MM.1S (cell line): ENCODE measurements around the gene CBL.
A peak's percentile ranks its signal among the peaks of the same experiment; 100 is the strongest.

Experiments
- DNase-seq: peaks from one replicate; pipeline ENCODE4 v3.0.0-alpha.2; 2015
- H2AFZ ChIP-seq: fragments of 300-600 bp; sonication (generic); 2 replicates; pipeline ENCODE4 v1.6.0; 2016; ENCODE audit warnings: antibody characterized with exemption, low read length
- H3F3A ChIP-seq: fragments of 300-600 bp; sonication (generic); 2 replicates; pipeline ENCODE4 v1.6.1; 2016; ENCODE audit warnings: mild to moderate bottlenecking, antibody characterized with exemption, low read length, moderate library complexity, mixed read lengths; ENCODE audit not compliant: insufficient read depth
- H3K27ac ChIP-seq: fragments of 300-600 bp; sonication (generic); 2 replicates; pipeline ENCODE4 v1.5.1; 2016; ENCODE audit warnings: mild to moderate bottlenecking, low read length
- H3K27me3 ChIP-seq: fragments of 300-600 bp; sonication (generic); replicated peaks from 2 replicates; pipeline ENCODE4 v1.6.0; 2016; ENCODE audit warnings: low read length; ENCODE audit not compliant: insufficient read depth
- H3K36me3 ChIP-seq: fragments of 300-600 bp; sonication (generic); replicated peaks from 2 replicates; pipeline ENCODE4 v1.6.1; 2016; ENCODE audit warnings: mild to moderate bottlenecking, low read length, mixed read lengths; ENCODE audit not compliant: insufficient read depth
- H3K4me1 ChIP-seq: fragments of 300-600 bp; sonication (generic); 2 replicates; pipeline ENCODE4 v1.6.1; 2016; ENCODE audit warnings: low read length, mixed read lengths
- H3K4me2 ChIP-seq: fragments of 300-600 bp; sonication (generic); 2 replicates; pipeline ENCODE4 v1.6.0; 2016; ENCODE audit warnings: low read depth, low read length
- H3K4me3 ChIP-seq: fragments of 300-600 bp; sonication (generic); 2 replicates; pipeline ENCODE4 v1.5.1; 2016; ENCODE audit warnings: low read length, mixed read lengths
- H3K79me2 ChIP-seq: fragments of 300-600 bp; sonication (generic); 2 replicates; pipeline ENCODE4 v1.6.1; 2016; ENCODE audit warnings: mixed run types, low read length, mixed read lengths
- H3K9ac ChIP-seq: fragments of 300-600 bp; sonication (generic); 2 replicates; pipeline ENCODE4 v1.6.1; 2016; ENCODE audit warnings: low read length, mixed read lengths
- H3K9me2 ChIP-seq: fragments of 300-600 bp; sonication (generic); replicated peaks from 2 replicates; pipeline ENCODE4 v1.6.1; 2016; ENCODE audit warnings: mild to moderate bottlenecking, low read length, mixed read lengths; ENCODE audit not compliant: insufficient read depth
- H3K9me3 ChIP-seq: fragments of 300-600 bp; sonication (generic); replicated peaks from 2 replicates; pipeline ENCODE4 v1.6.1; 2016; ENCODE audit warnings: mild to moderate bottlenecking, low read length, mixed read lengths; ENCODE audit not compliant: insufficient read depth
- H4K20me1 ChIP-seq: fragments of 300-600 bp; sonication (generic); 2 replicates; pipeline ENCODE4 v1.6.1; 2016; ENCODE audit warnings: mild to moderate bottlenecking, low read length, moderate library complexity, mixed read lengths; ENCODE audit not compliant: insufficient read depth
- EZH2 ChIP-seq: fragments of 300-600 bp; sonication (generic); optimal IDR thresholded peaks from 2 replicates; pipeline ENCODE3; 2017; ENCODE audit warnings: low read depth, mild to moderate bottlenecking, antibody characterized with exemption, low read length, mixed read lengths
- EZH2phosphoT487 ChIP-seq: fragments of 300-600 bp; sonication (generic); IDR thresholded peaks from 2 replicates; pipeline ENCODE4 v1.6.1; 2018; ENCODE audit warnings: antibody characterized with exemption, low read length
- TF ChIP-seq, protein P1 (sequence below): fragments of 300-600 bp; sonication (generic); IDR thresholded peaks from 2 replicates; pipeline ENCODE4 v1.5.1; 2016; ENCODE audit warnings: antibody characterized with exemption, low read length, mixed read lengths

The CBL gene

DNA sequence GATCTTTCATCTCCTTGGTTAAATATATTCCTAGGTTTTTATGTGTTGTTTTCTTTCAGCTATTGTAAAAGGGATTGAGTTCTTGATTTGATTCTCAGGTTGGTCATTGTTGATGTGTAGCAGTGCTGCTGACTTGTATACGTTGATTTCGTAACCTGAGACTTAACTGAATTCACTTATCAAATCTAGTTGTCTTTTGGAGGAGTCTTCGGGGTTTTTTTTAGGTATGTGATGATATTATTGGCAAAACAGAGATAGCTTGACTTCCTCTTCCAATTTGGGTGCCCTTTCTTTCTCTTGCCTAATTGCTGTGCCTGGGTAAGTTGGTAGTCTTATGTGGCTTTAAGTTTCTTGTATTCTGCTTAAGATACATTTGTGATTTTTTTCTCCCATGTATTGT lies 52.8 kb downstream of the CBL start:
- Histone ChIP-seq H2AFZ (no peak overlapping the region), H3F3A (peaks cover 15% of the 10 kb centered on the region), H3K36me3 (no peaks in the 10 kb centered on the region), H3K4me1 (peaks cover 39% of the 10 kb centered on the region), H3K79me2 (peaks cover 75% of the 10 kb centered on the region), H4K20me1 (no peaks in the 10 kb centered on the region), H3K27me3 (no peaks in the 10 kb centered on the region), H3K9me3 (no peaks in the 10 kb centered on the region), H3K9me2 (no peaks in the 10 kb centered on the region), H3K4me2 (0 out of 2 replicates have a peak overlapping the region, but pooled peaks have one; percentile 8), H3K4me3 (no peak overlapping the region), H3K9ac (no peak overlapping the region), H3K27ac (no peak overlapping the region)
- no peak for DNase-seq
- TF ChIP-seq EZH2phosphoT487 (no peak), EZH2 (no peak)
- TF ChIP-seq, protein P1, sequence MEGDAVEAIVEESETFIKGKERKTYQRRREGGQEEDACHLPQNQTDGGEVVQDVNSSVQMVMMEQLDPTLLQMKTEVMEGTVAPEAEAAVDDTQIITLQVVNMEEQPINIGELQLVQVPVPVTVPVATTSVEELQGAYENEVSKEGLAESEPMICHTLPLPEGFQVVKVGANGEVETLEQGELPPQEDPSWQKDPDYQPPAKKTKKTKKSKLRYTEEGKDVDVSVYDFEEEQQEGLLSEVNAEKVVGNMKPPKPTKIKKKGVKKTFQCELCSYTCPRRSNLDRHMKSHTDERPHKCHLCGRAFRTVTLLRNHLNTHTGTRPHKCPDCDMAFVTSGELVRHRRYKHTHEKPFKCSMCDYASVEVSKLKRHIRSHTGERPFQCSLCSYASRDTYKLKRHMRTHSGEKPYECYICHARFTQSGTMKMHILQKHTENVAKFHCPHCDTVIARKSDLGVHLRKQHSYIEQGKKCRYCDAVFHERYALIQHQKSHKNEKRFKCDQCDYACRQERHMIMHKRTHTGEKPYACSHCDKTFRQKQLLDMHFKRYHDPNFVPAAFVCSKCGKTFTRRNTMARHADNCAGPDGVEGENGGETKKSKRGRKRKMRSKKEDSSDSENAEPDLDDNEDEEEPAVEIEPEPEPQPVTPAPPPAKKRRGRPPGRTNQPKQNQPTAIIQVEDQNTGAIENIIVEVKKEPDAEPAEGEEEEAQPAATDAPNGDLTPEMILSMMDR, result no peak

DNA sequence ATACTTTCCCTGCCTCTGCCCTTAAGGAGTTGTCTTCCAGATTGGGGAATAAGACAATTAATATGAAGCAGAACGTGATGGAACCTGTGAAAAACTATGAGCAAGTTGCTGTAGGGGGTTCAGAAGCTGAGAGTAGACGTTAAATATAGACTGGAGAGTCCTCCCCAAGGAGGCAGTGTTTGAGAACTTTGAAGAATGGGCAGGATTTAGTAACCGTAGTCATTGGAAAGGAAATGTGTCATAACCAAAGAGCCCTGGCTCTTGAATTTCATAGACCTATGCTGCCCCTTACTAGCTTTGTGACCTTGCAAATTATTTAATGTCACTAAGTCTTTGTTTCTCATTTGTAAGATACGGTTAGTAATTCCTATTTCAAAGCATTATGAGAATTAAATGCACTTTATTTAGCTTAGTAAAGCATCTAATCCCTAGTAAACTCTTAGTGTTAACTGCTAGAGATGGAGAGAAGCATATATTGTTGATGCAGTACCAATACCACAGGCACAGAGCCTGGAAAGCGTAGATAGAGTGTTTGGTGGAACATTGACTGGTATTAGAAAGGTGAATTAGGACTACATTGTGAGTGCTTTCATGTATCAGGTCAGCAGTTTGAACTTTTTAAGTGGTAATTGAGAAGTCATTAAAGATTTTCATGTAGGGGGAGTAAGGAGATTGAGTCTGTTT lies 56.7 kb downstream of the CBL start:
- Histone ChIP-seq H3K9me3 (no peaks in the 10 kb centered on the region), H3K4me3 (no peak overlapping the region), H3K9ac (no peak overlapping the region), H3K79me2 (peaks cover 88% of the 10 kb centered on the region), H3K9me2 (no peaks in the 10 kb centered on the region), H3K36me3 (no peaks in the 10 kb centered on the region), H3K27me3 (no peaks in the 10 kb centered on the region), H3K4me1 (peaks cover 45% of the 10 kb centered on the region), H2AFZ (no peak overlapping the region), H3K4me2 (peak overlapping the region; percentile 63), H3F3A (peaks cover 15% of the 10 kb centered on the region), H3K27ac (peak overlapping the region; percentile 60; the same call in 1 of the 2 replicates), H4K20me1 (no peaks in the 10 kb centered on the region)
- TF ChIP-seq, protein P1, result no peak
- no peak for TF ChIP-seq EZH2
- no peak for TF ChIP-seq EZH2phosphoT487
- DNase-seq, result no peak

DNA sequence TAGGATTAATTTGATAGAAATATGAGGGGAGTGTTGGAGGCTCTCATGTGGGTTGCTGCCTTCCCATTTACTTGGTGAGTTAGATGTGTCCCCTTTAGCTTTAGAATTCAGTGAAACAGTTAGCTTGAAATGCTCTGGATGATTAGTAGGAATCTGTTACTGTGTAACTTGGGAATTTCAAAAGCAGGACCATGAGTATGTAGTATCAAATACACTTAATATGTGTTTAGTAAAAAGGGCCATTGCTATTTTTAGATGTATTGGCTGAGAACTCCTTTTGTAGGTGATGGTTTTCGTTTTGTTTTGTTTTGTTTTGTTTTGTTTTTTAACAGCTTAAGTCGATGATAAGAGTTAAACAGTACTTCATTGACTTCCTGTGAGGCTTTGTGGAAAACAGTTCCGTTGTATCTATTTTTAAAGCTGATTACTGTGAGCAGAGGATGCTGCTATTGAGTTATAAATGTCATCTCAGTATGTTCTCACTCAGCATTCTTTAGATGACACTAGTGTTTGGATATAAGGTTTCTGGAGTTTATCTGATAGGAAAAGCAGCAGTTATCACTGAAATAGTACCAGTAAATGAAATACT lies 57.3 kb downstream of the CBL start:
- Histone ChIP-seq H4K20me1 (no peaks in the 10 kb centered on the region), H3K4me1 (peaks cover 45% of the 10 kb centered on the region), H3K9me3 (no peaks in the 10 kb centered on the region), H3K79me2 (peaks cover 87% of the 10 kb centered on the region), H3K4me3 (peak overlapping the region; percentile 19), H3K9me2 (no peaks in the 10 kb centered on the region), H3K27ac (peak overlapping the region; percentile 60; the same call in 1 of the 2 replicates), H3K36me3 (no peaks in the 10 kb centered on the region), H3F3A (peaks cover 15% of the 10 kb centered on the region), H3K27me3 (no peaks in the 10 kb centered on the region), H3K4me2 (peak overlapping the region; percentile 63), H3K9ac (no peak overlapping the region), H2AFZ (no peak overlapping the region)
- TF ChIP-seq EZH2 (no peak), EZH2phosphoT487 (no peak)
- TF ChIP-seq, protein P1, result no peak
- peak; percentile 72 for DNase-seq
